Psoas muscle (tissue), 8 donors: ENCODE data around the gene CERS6. TPM values are rescaled to one million over a fixed set of nuclear protein-coding genes. Genes with fewer than 3 reads are reported as not detected.

ENCODE experiments used
- ATAC-seq, 4 donors: fragments of 200-7000 bp; cut with Tn5 transposase; one replicate each; pipeline ENCODE4 v1.9.1; 2020; ENCODE audit warnings: moderate library complexity in 3 of 4, mild to moderate bottlenecking in 2 of 4
- DNase-seq, 2 donors: peaks; one replicate each; pipeline ENCODE4 v3.0.0-alpha.2; 2020
- H3K27ac ChIP-seq: fragments of 200-600 bp; one replicate; pipeline ENCODE4 v1.8.0; 2022
- H3K27me3 ChIP-seq, 3 donors: fragments of 200-600 bp in 1 of 3; one replicate each; pipeline versions ENCODE4 v1.6.1 to v1.8.0; 2013 to 2022; ENCODE audit warnings: low read length in 2 of 3, mild to moderate bottlenecking in 2 of 3, moderate library complexity in 1 of 3; ENCODE audit not compliant: insufficient read depth in 3 of 3
- H3K36me3 ChIP-seq, 2 donors: fragments of 200-600 bp in 1 of 2; one replicate each; pipeline versions ENCODE4 v1.6.1 to v1.8.0; 2013 to 2022; ENCODE audit warnings: low read depth in 1 of 2, mild to moderate bottlenecking in 1 of 2, moderate library complexity in 1 of 2; ENCODE audit not compliant: insufficient read depth in 1 of 2
- H3K4me1 ChIP-seq: fragments of 200-600 bp; one replicate; pipeline ENCODE4 v1.8.0; 2022
- H3K4me3 ChIP-seq: fragments of 200-600 bp; one replicate; pipeline ENCODE4 v1.8.0; 2022; ENCODE audit warnings: mild to moderate bottlenecking
- H3K9me3 ChIP-seq: fragments of 200-600 bp; one replicate; pipeline ENCODE4 v1.8.0; 2022
- CTCF ChIP-seq: fragments of 200-600 bp; IDR thresholded peaks from one replicate; pipeline ENCODE4 v1.8.0; 2022; ENCODE audit warnings: antibody characterized with exemption
- WGBS, 3 donors: extraction: QIAGEN DNeasy Blood & Tissue Kit; methylation state at CpG; one replicate each; pipeline versions ENCODE4 v1.1.6 to v1.1.7; 2013; 5-methylcytosine and 5-hydroxymethylcytosine counted together
- intact Hi-C, 2 donors: fragments of 100-400 bp; cut with DNase I; formaldehyde crosslinking; loops; one replicate each; pipeline versions ENCODE4 v1.11.0 to v1.14.2; 2022
- polyA plus RNA-seq, 3 donors: library from polyadenylated mRNA; stranded (reverse); fragments of 200-250 nt; gene quantifications; one replicate each; pipeline ENCODE4 v1.2.3, GENCODE V29; 2013
- total RNA-seq, 4 donors: library from RNA; stranded (reverse); fragmentation: NEBNext Ultra II Directional in 2 of 4; extraction: Animal tissue kit (Norgen Biotek cat#: 25700) in 2 of 4; gene quantifications; one replicate each; pipeline versions ENCODE4 v1.2.1 to v1.2.4, GENCODE V29; 2021 to 2023
- donor health status: healthy with polysubstance abuse.
- donor health status: DM: no; HTN: no; CAD: no; lungs with moderate emphysema.
- donor health status: Bipolar disorder and iron deficiency.
- donor health status: healthy.
- donor health status: DM: yes; HTN: yes; CAD: no.
- donor health status: DM: no; HTN: no; CAD: no.
- donor health status: DM: no; HTN: no; CAD: no.
- donor health status: DM: yes; HTN: yes; CAD: no.

The CERS6 gene
- total and polyA plus RNA-seq, 7 donors: 4.8 to 18.1 (median 11.2) TPM

- intact Hi-C loops: no loop called here
- WGBS, 3 donors: 26 to 78% (median 32%) methylated on average over 2 of the region's 2 CpGs
- Histone ChIP-seq H3K4me3 (no peak overlapping the region), H3K27me3 (no peaks in the 10 kb centered on the region), H3K9me3 (no peaks in the 10 kb centered on the region), H3K27ac (no peak overlapping the region), H3K36me3 (no peaks in the 10 kb centered on the region), H3K4me1 (no peaks in the 10 kb centered on the region)
- no peak for DNase-seq
- no peak for TF ChIP-seq CTCF
- ATAC-seq: no peak
Measured at GRCh38 chr2:168793596-168793995, 337.5 kb downstream of the CERS6 start.

- intact Hi-C loops: no loop called here
- Histone ChIP-seq H3K4me3 (no peak overlapping the region), H3K4me1 (no peaks in the 10 kb centered on the region), H3K9me3 (no peaks in the 10 kb centered on the region), H3K36me3 (no peaks in the 10 kb centered on the region), H3K27me3 (no peaks in the 10 kb centered on the region), H3K27ac (no peak overlapping the region)
- WGBS, 3 donors: 78 to 86% (median 80%) methylated on average over 1 of the region's 1 CpG
- DNase-seq (no peak), ATAC-seq (no peak)
- TF ChIP-seq CTCF: no peak
Measured at GRCh38 chr2:168794968-168795367, 338.9 kb downstream of the CERS6 start.

GRCh38 chr2:168796090-168796577, 340.1 kb downstream of the CERS6 start:
- no peak for TF ChIP-seq CTCF
- Histone ChIP-seq H3K4me3 (no peak overlapping the region), H3K27ac (peak overlapping the region; percentile 39), H3K4me1 (no peaks in the 10 kb centered on the region), H3K27me3 (no peaks in the 10 kb centered on the region), H3K9me3 (no peaks in the 10 kb centered on the region), H3K36me3 (no peaks in the 10 kb centered on the region)
- 65 to 77% (median 71%) methylated on average over 9 of the region's 9 CpGs for WGBS, 3 donors
- ATAC-seq (no peak), DNase-seq (no peak)
- intact Hi-C loops: no loop called here

- intact Hi-C loops: no loop called here
- H3K27me3 ChIP-seq: no peaks in the 10 kb centered on the region
- peak overlapping the region; percentile 39 for H3K27ac ChIP-seq
- H3K9me3 ChIP-seq: no peaks in the 10 kb centered on the region
- no peaks in the 10 kb centered on the region for H3K36me3 ChIP-seq
- ATAC-seq (peak in 2 of 4 donors; percentile 51 to 66), DNase-seq (no peak)
- no peak overlapping the region for H3K4me3 ChIP-seq
- WGBS, 3 donors: 62 to 75% (median 70%) methylated on average over 8 of the region's 8 CpGs
- no peaks in the 10 kb centered on the region for H3K4me1 ChIP-seq
- TF ChIP-seq CTCF: no peak
Measured at GRCh38 chr2:168796583-168797285, 340.7 kb downstream of the CERS6 start.

- no peaks in the 10 kb centered on the region for H3K36me3 ChIP-seq
- ATAC-seq (no peak), DNase-seq (no peak)
- TF ChIP-seq CTCF: no peak
- H3K27me3 ChIP-seq: no peaks in the 10 kb centered on the region
- H3K4me1 ChIP-seq: no peaks in the 10 kb centered on the region
- H3K27ac ChIP-seq: no peak overlapping the region
- intact Hi-C loops: no loop called here
- H3K4me3 ChIP-seq: no peak overlapping the region
- H3K9me3 ChIP-seq: no peaks in the 10 kb centered on the region
Measured at GRCh38 chr2:168797286-168797655, 341.2 kb downstream of the CERS6 start.
